Measurements from ENCODE around the gene NTSR1.
A peak's percentile ranks its signal among the peaks of the same experiment; 100 is the strongest.

The NTSR1 gene

GRCh38 chr20:62792182-62792939 lies 83.7 kb downstream of the NTSR1 start:
- Histone ChIP-seq H3K27me3 (ENCODE audit: control insufficient read depth in 1 of 2, insufficient read depth in 2 of 2, low read length in 2 of 2) (no peaks in the 10 kb centered on the region), H3K9me3 (ENCODE audit: control insufficient read depth in 1 of 2, low read length in 2 of 2) (no peaks in the 10 kb centered on the region), H3K9ac (ENCODE audit: low read depth in 1 of 2, low read length in 2 of 2) (no peak overlapping the region), H3K4me1 (ENCODE audit: control insufficient read depth in 1 of 2, insufficient read depth in 2 of 2, low read length in 2 of 2) (peaks cover 21 to 24% of the 10 kb centered on the region in 2 donors), H3K36me3 (ENCODE audit: control insufficient read depth in 1 of 2, insufficient read depth in 2 of 2, low read length in 2 of 2) (no peaks in the 10 kb centered on the region), H3K4me3 (ENCODE audit: low read depth in 1 of 2, low read length in 2 of 2) (no peak overlapping the region), H3K27ac (ENCODE audit: low read depth, low read length) (no peak overlapping the region)

- Histone ChIP-seq H3K4me3 (ENCODE audit: low read depth in 1 of 2, low read length in 2 of 2) (peak overlapping the region; percentile 52 to 64), H3K27me3 (ENCODE audit: control insufficient read depth in 1 of 2, insufficient read depth in 2 of 2, low read length in 2 of 2) (no peaks in the 10 kb centered on the region), H3K27ac (ENCODE audit: low read depth, low read length) (peak overlapping the region; percentile 85), H3K9ac (ENCODE audit: low read depth in 1 of 2, low read length in 2 of 2) (peak overlapping the region; percentile 65 to 82), H3K36me3 (ENCODE audit: control insufficient read depth in 1 of 2, insufficient read depth in 2 of 2, low read length in 2 of 2) (no peaks in the 10 kb centered on the region), H3K4me1 (ENCODE audit: control insufficient read depth in 1 of 2, insufficient read depth in 2 of 2, low read length in 2 of 2) (peaks cover 25 to 26% of the 10 kb centered on the region in 2 donors), H3K9me3 (ENCODE audit: control insufficient read depth in 1 of 2, low read length in 2 of 2) (no peaks in the 10 kb centered on the region)
These were observed 84.5 kb downstream of the NTSR1 start for GRCh38 chr20:62792940-62793756.

- Histone ChIP-seq H3K9me3 (ENCODE audit: control insufficient read depth in 1 of 2, low read length in 2 of 2) (no peaks in the 10 kb centered on the region), H3K27me3 (ENCODE audit: control insufficient read depth in 1 of 2, insufficient read depth in 2 of 2, low read length in 2 of 2) (no peaks in the 10 kb centered on the region), H3K27ac (ENCODE audit: low read depth, low read length) (peak overlapping the region; percentile 85), H3K9ac (ENCODE audit: low read depth in 1 of 2, low read length in 2 of 2) (peak overlapping the region; percentile 65 to 82), H3K4me3 (ENCODE audit: low read depth in 1 of 2, low read length in 2 of 2) (peak overlapping the region; percentile 52 to 64), H3K36me3 (ENCODE audit: control insufficient read depth in 1 of 2, insufficient read depth in 2 of 2, low read length in 2 of 2) (peaks cover 0 to 3% of the 10 kb centered on the region in 2 donors), H3K4me1 (ENCODE audit: control insufficient read depth in 1 of 2, insufficient read depth in 2 of 2, low read length in 2 of 2) (peaks cover 28 to 30% of the 10 kb centered on the region in 2 donors)
These were observed 85.0 kb downstream of the NTSR1 start for GRCh38 chr20:62793757-62794006.

DNA sequence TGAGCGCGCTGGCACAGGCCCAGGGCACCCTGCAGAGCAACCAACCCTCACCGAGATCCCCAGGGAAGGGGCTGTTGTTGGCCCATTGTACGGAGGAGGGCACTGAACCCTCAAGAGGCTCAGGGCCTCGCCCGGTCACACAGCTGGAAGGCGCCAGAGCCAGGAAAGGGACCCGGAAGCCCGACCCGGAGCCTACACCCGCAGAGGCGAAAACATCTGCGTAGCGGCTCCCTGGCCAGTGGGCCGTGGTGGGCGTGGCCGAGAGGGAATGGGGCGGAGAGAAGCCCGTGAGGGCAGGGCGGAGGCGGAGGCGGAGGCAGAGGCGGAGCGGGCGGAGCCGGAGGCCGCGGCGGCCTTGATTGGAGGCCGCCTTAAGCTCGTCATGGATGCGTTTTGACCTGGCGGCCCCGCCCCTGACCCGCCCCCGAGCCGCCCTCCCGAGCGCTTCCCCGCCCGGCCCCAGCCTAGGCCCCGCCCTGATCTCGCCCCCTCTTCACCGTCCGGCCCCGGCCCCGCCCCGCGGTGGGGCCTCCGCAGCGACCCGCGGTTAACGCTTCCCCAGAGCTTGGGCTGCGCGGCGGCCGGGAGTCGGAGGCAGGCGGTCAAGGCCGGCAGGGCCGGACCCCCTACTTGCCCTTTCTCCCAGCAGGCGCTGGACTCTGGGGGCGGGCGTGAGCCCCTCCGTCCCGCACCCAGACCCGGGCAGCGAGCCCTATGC lies 85.5 kb downstream of the NTSR1 start:
- H3K36me3 ChIP-seq (ENCODE audit: control insufficient read depth in 1 of 2, insufficient read depth in 2 of 2, low read length in 2 of 2), result peaks cover 0 to 8% of the 10 kb centered on the region in 2 donors
- H3K9me3 ChIP-seq (ENCODE audit: control insufficient read depth in 1 of 2, low read length in 2 of 2), result no peaks in the 10 kb centered on the region
- H3K27me3 ChIP-seq (ENCODE audit: control insufficient read depth in 1 of 2, insufficient read depth in 2 of 2, low read length in 2 of 2), result no peaks in the 10 kb centered on the region
- peak overlapping the region; percentile 78 to 84 for H3K4me3 ChIP-seq (ENCODE audit: low read depth in 1 of 2, low read length in 2 of 2)
- peaks cover 33% of the 10 kb centered on the region in 2 donors for H3K4me1 ChIP-seq (ENCODE audit: control insufficient read depth in 1 of 2, insufficient read depth in 2 of 2, low read length in 2 of 2)
- H3K27ac ChIP-seq (ENCODE audit: low read depth, low read length), result peak overlapping the region; percentile 85
- H3K9ac ChIP-seq (ENCODE audit: low read depth in 1 of 2, low read length in 2 of 2), result peak overlapping the region; percentile 82 to 91

- H3K4me1 ChIP-seq (ENCODE audit: control insufficient read depth in 1 of 2, insufficient read depth in 2 of 2, low read length in 2 of 2), result peaks cover 33% of the 10 kb centered on the region in 2 donors
- no peaks in the 10 kb centered on the region for H3K9me3 ChIP-seq (ENCODE audit: control insufficient read depth in 1 of 2, low read length in 2 of 2)
- H3K27me3 ChIP-seq (ENCODE audit: control insufficient read depth in 1 of 2, insufficient read depth in 2 of 2, low read length in 2 of 2), result no peaks in the 10 kb centered on the region
- H3K9ac ChIP-seq (ENCODE audit: low read depth in 1 of 2, low read length in 2 of 2), result peak overlapping the region; percentile 65 to 91
- H3K36me3 ChIP-seq (ENCODE audit: control insufficient read depth in 1 of 2, insufficient read depth in 2 of 2, low read length in 2 of 2), result peaks cover 5 to 17% of the 10 kb centered on the region in 2 donors
- H3K27ac ChIP-seq (ENCODE audit: low read depth, low read length), result peak overlapping the region; percentile 75
- H3K4me3 ChIP-seq (ENCODE audit: low read depth in 1 of 2, low read length in 2 of 2), result peak overlapping the region; percentile 78 to 84
These were observed 86.6 kb downstream of the NTSR1 start for GRCh38 chr20:62795023-62795761.

DNA sequence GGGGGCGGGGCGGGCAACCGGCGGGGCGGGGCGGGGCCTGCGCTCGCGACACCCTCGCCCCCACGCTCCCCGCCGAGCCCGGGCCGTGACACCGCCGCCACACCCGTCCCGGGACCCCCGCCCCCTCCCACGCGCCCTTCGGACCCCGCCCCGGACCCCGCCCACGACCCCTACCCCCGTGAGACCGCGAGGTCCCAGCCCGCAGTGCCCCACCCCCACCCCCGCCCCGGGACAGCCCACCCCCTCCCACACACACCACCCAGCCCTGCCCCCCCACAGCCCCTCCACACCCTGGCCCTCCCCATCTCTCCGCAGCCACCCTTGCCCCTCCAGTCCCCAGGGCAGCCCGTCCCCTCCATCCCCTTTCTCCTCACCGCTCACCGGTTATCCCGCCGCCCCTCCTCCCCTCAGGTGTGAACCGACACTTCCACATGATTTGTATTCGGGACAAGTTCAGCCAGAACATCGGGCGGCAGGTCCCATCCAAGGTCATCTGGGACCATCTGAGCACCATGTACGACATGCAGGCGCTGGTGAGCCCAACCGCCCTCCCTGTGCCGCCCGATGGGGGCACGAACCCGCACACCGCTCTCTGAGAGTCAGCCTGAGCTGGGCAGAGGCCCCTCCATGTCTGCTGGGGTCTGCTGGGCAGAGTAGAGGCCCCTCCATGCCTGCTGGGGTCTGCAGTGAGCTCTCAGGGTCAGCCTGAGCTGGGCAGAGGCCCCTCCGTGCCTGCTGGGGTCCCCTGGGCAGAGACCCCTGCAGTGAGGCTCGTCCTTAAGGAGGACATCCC lies 88.3 kb downstream of the NTSR1 start:
- peak overlapping the region; percentile 52 to 65 for H3K4me3 ChIP-seq (ENCODE audit: low read depth in 1 of 2, low read length in 2 of 2)
- H3K9ac ChIP-seq (ENCODE audit: low read depth in 1 of 2, low read length in 2 of 2), result peak overlapping the region; percentile 63 to 66
- peak overlapping the region; percentile 80 for H3K27ac ChIP-seq (ENCODE audit: low read depth, low read length)
- no peaks in the 10 kb centered on the region for H3K9me3 ChIP-seq (ENCODE audit: control insufficient read depth in 1 of 2, low read length in 2 of 2)
- no peaks in the 10 kb centered on the region for H3K27me3 ChIP-seq (ENCODE audit: control insufficient read depth in 1 of 2, insufficient read depth in 2 of 2, low read length in 2 of 2)
- H3K36me3 ChIP-seq (ENCODE audit: control insufficient read depth in 1 of 2, insufficient read depth in 2 of 2, low read length in 2 of 2), result peaks cover 11 to 25% of the 10 kb centered on the region in 2 donors
- peaks cover 28 to 33% of the 10 kb centered on the region in 2 donors for H3K4me1 ChIP-seq (ENCODE audit: control insufficient read depth in 1 of 2, insufficient read depth in 2 of 2, low read length in 2 of 2)

DNA sequence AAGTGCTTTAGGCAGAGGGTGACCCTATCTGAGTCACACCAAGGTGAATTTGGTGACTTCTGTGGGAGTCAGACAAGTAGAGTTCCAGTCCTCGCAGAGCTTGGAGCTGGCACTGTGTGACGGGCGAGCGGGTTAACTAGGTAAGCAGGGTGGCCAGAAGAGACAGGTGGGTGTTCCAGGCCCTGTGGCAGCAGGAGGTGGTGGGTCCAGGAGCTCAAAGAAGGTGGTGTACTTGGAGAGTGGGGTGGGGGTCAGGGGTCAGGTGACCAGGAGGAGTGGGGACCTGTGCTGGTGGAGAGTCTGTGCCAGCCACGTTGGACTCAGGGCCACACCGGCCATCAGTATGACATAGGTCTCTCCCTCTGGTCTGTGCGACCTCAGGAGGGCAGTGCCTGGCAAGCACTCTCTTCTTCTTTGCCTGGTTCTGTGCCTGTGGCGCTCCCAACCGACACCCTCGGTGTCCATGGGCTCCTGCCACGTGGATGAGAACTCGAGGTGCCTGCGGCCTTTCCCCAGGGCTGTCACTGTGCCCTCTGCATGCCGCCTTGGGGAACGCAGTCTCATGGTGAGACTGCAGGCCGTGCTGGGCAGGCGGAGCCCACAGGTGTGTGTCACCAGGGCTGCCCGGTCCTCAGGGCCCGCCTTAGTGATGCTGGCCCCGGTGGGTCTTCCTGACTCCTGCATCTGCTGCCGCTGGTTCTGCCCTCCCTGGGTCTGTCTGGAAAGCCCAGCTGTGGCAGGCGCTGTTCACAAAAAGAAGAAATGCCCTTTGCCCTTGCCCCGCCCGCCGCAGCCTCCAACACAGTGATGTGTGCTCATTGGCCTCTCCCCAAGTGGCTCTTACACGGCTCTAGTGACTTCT lies 89.3 kb downstream of the NTSR1 start:
- Histone ChIP-seq H3K27me3 (ENCODE audit: control insufficient read depth in 1 of 2, insufficient read depth in 2 of 2, low read length in 2 of 2) (no peaks in the 10 kb centered on the region), H3K4me3 (ENCODE audit: low read depth in 1 of 2, low read length in 2 of 2) (peak overlapping the region; percentile 52 to 53), H3K27ac (ENCODE audit: low read depth, low read length) (peak overlapping the region; percentile 79), H3K4me1 (ENCODE audit: control insufficient read depth in 1 of 2, insufficient read depth in 2 of 2, low read length in 2 of 2) (peaks cover 28 to 33% of the 10 kb centered on the region in 2 donors), H3K9me3 (ENCODE audit: control insufficient read depth in 1 of 2, low read length in 2 of 2) (no peaks in the 10 kb centered on the region), H3K9ac (ENCODE audit: low read depth in 1 of 2, low read length in 2 of 2) (peak overlapping the region; percentile 63 to 66), H3K36me3 (ENCODE audit: control insufficient read depth in 1 of 2, insufficient read depth in 2 of 2, low read length in 2 of 2) (peaks cover 11 to 25% of the 10 kb centered on the region in 2 donors)

- peaks cover 21 to 27% of the 10 kb centered on the region in 2 donors for H3K4me1 ChIP-seq (ENCODE audit: control insufficient read depth in 1 of 2, insufficient read depth in 2 of 2, low read length in 2 of 2)
- H3K9me3 ChIP-seq (ENCODE audit: control insufficient read depth in 1 of 2, low read length in 2 of 2), result no peaks in the 10 kb centered on the region
- peak overlapping the region in 1 of 2 donors; percentile 0 for H3K9ac ChIP-seq (ENCODE audit: low read depth in 1 of 2, low read length in 2 of 2)
- H3K27ac ChIP-seq (ENCODE audit: low read depth, low read length), result no peak overlapping the region
- peaks cover 11 to 25% of the 10 kb centered on the region in 2 donors for H3K36me3 ChIP-seq (ENCODE audit: control insufficient read depth in 1 of 2, insufficient read depth in 2 of 2, low read length in 2 of 2)
- H3K4me3 ChIP-seq (ENCODE audit: low read depth in 1 of 2, low read length in 2 of 2), result no peak overlapping the region
- no peaks in the 10 kb centered on the region for H3K27me3 ChIP-seq (ENCODE audit: control insufficient read depth in 1 of 2, insufficient read depth in 2 of 2, low read length in 2 of 2)
These were observed 90.4 kb downstream of the NTSR1 start for GRCh38 chr20:62799036-62799435.
